GM23338 (cell line): ENCODE results near the gene TAF4.

ENCODE experiments used
- ETS1 ChIP-seq: IDR thresholded peaks from 2 replicates; pipeline ENCODE4 v1.6.1; 2016; ENCODE audit warnings: antibody characterized with exemption
- EZH2 ChIP-seq: fragments of 200-600 bp; sonication (generic); IDR thresholded peaks from one replicate; pipeline ENCODE4 v1.8.0; 2017; ENCODE audit warnings: antibody characterized with exemption, mild to moderate bottlenecking, low read depth; ENCODE audit not compliant: unreplicated experiment
- EZH2phosphoT487 ChIP-seq: fragments of 200-600 bp; sonication (generic); IDR thresholded peaks from one replicate; pipeline ENCODE4 v1.8.1; 2018; ENCODE audit warnings: antibody characterized with exemption; ENCODE audit not compliant: unreplicated experiment
- POLR2AphosphoS5 ChIP-seq: IDR thresholded peaks from 2 replicates; pipeline ENCODE4 v1.6.1; 2016; ENCODE audit warnings: antibody characterized with exemption, low read depth
- REST ChIP-seq: IDR thresholded peaks from one replicate; pipeline ENCODE4 v1.6.1; 2018; ENCODE audit warnings: antibody characterized with exemption; ENCODE audit not compliant: unreplicated experiment
- TF ChIP-seq, protein P1 (sequence below), 2 experiments: fragments of 200-600 bp in 1 of 2; sonication (generic) in 1 of 2; conservative IDR thresholded peaks; 2 replicates each; pipeline versions ENCODE4 v1.5.1 to v1.6.1; 2016 to 2017; ENCODE audit warnings: antibody characterized with exemption in 2 of 2, low read depth in 2 of 2, mild to moderate bottlenecking in 2 of 2, moderate library complexity in 1 of 2

- TF ChIP-seq, protein P1, sequence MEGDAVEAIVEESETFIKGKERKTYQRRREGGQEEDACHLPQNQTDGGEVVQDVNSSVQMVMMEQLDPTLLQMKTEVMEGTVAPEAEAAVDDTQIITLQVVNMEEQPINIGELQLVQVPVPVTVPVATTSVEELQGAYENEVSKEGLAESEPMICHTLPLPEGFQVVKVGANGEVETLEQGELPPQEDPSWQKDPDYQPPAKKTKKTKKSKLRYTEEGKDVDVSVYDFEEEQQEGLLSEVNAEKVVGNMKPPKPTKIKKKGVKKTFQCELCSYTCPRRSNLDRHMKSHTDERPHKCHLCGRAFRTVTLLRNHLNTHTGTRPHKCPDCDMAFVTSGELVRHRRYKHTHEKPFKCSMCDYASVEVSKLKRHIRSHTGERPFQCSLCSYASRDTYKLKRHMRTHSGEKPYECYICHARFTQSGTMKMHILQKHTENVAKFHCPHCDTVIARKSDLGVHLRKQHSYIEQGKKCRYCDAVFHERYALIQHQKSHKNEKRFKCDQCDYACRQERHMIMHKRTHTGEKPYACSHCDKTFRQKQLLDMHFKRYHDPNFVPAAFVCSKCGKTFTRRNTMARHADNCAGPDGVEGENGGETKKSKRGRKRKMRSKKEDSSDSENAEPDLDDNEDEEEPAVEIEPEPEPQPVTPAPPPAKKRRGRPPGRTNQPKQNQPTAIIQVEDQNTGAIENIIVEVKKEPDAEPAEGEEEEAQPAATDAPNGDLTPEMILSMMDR (conservative IDR thresholded peaks at IDR 0.05; ENCODE audit: low read depth in 2 of 2), result no peak
- TF ChIP-seq EZH2 (no peak), EZH2phosphoT487 (no peak), ETS1 (no peak), POLR2AphosphoS5 (no peak), REST (no peak)
Observed at GRCh38 chr20:62079166-62079565, 13.5 kb upstream of the TAF4 start.
